ENCODE results near the gene NGLY1.

NGLY1 gene

DNA sequence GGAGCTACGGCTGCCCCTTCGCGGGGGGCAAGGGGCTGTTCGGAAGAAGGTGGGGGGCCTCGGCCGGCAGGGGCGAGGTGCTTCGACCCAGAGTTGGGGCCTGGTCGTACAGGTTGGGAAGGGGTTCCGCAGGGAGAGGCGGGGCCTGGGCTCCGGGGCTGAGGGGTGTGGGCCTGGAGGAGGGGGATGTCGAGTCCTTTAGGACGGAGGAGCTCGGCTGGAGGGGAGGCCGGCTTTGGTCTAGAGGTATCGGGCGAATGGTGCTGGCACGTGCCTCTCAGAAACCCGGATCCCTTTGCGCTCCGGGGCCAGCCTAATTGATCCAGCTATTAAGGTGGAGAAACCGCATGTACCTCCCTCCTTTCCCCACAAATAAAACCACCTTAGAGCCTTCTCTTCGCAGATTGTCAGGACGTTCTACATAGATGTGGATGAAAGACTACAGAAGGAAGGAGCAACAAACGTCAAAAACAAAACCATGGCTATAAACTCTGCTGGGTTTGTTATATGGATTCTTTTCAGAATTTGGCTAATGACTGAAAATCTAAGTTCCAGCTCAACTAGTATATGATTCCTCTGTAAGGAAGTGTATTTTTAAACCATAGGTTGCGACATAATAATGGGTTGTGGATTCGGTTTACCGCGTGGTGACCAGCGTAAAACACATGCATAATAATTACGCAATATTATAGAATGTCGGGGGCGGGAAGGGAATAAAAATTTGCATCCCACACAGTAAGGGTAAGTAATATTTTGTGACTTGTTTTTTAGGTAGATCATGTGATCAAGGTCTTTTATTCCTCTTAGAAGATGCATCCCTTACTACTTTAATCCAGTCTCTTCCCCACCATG, 644 bp upstream of the NGLY1 start:
- DNase-seq: peak; percentile 41

DNA sequence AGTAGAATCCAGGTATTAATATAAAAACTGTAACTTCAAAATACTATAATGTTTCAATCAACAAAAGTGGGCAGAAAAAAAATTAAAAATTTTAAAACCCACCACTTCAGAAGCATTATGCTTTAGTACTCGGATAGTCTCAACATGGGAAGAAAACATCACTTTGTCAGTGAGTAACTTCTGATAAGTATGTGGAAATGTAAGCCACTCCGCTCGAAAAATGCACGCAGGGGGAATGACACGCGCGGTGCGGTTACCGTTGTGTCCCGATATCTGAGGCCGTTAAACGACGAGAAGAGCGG, 656 bp downstream of the NGLY1 start:
- DNase-seq: no peak

- no peak for DNase-seq
Measured at GRCh38 chr3:25781758-25782594, 1.3 kb downstream of the NGLY1 start.

- DNase-seq: no peak
Measured at GRCh38 chr3:25781145-25781757, 2.0 kb downstream of the NGLY1 start.

DNA sequence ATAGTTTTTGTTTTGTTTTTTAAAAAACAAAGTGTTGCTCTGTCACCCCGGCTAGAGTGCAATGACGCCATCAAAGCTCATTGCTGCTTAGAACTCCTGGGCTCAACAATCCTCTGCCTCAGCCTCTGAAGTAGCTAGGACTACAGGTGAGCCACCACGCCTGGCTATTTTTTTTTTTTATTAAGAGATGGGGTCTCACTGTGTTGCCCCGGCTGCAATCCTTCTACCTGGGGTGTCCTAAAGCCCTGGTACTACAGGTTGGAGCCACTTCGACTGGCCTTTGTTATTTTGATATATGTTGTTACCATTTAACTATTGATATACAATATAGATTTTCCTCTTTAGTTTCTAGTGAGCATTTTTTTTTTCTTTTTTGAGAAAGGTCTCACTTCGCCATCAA, 2.6 kb downstream of the NGLY1 start:
- DNase-seq: no peak

GRCh38 chr3:25775936-25776335, 7.3 kb downstream of the NGLY1 start:
- no peak for DNase-seq

DNA sequence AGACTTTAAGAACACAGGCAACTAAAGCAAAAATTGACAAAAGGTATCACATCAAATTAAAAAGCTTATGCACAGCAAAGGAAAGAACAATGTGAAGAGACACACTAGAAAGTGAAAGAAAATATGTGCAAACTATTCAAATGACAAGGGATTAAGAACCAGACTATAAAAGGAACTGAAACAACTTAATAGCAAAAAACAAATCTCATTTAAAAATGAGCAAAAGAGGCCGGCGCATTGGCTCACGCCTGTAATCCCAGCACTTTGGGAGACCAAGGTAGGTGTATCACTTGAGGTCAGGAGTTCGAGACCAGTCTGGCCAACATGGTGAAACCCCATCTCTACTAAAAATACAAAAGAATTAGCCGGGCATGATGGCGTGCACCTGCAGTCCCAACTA, 14.4 kb downstream of the NGLY1 start:
- DNase-seq: no peak

GRCh38 chr3:25751725-25752124, 31.5 kb downstream of the NGLY1 start:
- no peak for DNase-seq

GRCh38 chr3:25751048-25751447, 32.2 kb downstream of the NGLY1 start:
- DNase-seq: no peak

GRCh38 chr3:25749031-25749581, 34.1 kb downstream of the NGLY1 start:
- DNase-seq: no peak

- DNase-seq: no peak
Measured at GRCh38 chr3:25748189-25748588, 35.1 kb downstream of the NGLY1 start.

GRCh38 chr3:25747033-25747432, 36.2 kb downstream of the NGLY1 start:
- DNase-seq: no peak

DNA sequence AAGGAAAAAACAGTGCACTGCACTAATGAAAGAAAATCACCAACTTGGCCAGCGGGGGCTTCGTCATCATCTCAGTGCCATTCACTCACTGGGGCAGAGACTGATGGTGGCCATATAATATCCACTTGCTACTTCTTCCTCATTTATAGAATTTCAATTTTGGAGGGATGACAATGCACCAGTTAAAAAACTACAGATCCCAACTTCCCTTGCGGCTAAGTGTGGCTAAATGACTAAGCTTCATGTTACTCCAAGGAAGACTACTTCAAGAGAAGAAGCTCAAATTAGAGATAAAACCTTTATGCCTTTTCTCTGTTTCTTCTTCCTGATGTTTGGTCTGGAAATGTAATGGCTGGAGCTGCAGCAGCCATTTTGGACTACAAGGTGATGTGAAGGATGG, 38.8 kb downstream of the NGLY1 start:
- DNase-seq: no peak

DNA sequence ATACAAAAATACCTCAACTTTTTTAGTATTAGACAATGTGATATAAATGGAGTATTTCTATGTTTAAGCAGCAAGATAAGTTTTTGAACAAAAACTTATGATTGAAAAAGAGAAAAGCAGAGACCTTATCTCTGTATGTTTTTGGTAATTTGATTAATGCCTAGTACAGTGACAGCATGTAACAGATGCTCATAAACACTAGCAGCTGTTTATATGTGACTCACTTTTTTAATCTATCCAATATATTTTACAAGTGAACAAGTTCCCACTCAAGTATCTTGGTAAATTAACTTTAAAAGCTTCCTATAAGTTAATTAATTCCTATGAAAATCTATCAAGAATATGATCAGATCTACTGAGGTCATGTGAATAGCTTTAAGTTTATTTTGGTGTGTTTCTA, 55.1 kb downstream of the NGLY1 start:
- DNase-seq: no peak

- no peak for DNase-seq
Measured at GRCh38 chr3:25727316-25727715, 55.9 kb downstream of the NGLY1 start.

GRCh38 chr3:25725810-25726209, 57.4 kb downstream of the NGLY1 start:
- DNase-seq: no peak

DNA sequence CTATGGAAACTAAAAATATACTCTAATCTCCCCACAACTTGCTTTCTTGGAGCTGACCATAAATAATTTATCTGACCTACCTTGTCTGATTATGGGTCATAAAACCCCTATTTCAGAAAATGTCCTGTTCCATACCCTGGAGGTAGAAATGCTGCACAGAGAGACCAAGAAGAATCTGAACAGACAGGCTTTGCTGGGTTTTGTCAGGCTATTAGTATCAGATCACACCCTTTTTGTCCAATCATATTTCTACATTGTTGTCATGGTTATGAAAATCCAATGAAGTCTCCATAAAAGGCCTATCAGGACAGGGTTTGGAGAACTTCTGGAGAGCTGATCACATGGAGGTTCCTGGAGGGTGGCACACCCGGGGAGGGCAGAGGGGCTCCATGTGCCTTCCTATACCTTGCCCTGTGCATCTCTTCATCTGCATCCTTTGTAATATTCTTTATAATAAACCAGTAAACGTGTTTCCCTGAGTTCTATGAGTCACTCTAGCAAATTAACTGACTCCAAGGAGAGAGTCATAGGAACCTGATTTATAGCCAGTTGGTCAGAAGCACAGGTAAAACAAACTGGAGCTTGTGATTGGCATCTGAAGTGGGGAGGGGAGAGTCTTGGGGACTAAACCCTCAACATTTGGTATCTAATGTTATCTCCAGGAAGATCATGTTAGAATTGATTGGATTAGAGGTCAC, 58.1 kb downstream of the NGLY1 start:
- no peak for DNase-seq

- no peak for DNase-seq
Measured at GRCh38 chr3:25723802-25724201, 59.4 kb downstream of the NGLY1 start.

DNA sequence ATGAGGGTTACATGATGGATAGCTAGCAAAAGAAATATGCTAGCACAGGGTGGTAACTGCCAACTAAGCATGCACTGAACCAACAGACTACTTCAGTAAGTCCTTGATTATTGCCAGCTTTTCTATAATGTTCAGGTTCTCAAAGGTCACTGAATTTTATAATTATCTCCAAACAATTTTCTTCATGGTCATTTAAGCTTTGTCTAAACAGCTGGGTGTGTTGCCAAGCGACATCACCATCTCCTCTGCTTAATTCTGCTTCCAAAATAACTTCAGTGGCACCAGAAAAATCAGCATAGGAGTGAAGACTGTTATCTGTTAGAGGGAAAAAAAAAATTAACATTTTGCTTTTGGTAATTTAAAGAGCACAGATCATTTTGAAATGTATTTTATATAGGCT, 63.9 kb downstream of the NGLY1 start:
- no peak for DNase-seq

DNA sequence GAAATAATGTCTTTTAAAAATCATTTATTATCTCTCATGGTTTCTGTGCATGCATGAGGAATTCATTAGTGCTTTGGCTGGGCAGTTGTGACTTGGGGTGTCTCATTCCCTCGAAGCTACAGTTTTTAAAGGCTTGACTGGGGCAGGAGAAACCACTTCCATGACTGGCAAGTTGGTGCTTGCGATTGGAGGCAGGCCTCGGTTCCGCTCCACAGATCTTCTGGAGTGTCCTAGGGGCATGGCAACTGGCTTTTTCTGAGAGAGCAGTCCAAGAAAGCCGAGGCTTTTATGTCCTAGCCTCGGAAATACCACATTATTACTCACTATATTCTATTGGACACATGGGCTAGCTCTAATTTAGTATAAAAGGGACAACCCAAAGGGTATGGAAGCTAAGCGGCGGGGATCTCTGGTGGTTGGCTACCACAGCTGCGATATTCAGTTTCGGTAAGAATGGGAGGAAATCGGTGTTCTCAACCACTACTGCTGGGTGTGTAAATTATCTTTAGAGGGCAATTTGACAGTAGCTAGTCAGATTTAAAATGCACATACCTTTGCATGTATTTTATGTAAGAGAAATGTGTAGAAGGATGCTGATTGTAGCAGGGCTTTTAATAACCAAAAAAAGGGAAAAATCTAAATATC, 69.8 kb downstream of the NGLY1 start:
- DNase-seq: no peak

GRCh38 chr3:25711090-25711489, 72.2 kb downstream of the NGLY1 start:
- DNase-seq: no peak

- no peak for DNase-seq
Measured at GRCh38 chr3:25708036-25708435, 75.2 kb downstream of the NGLY1 start.
